ENCODE measurements around the gene LARP1.

The LARP1 gene

DNA sequence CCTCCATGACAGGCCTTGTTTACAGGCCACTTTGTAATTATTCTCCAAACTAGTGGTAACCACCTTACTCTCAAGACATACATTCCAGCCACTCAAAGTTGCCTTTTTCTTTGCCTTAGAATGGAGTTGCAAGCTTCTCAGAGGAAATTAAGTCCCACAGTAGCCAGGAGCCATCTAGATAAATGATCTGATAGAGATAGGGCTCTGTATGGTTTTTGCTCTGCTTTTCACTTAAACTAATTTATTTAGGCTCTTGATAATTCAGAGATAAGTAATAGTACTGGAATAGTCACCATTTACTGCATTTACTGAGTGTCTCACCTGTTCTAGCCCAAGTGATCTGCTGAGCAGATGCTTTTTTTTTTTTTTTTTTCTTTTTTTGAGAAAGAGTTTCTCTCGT is 7.5 kb downstream of the LARP1 start:
- no peak for DNase-seq

DNA sequence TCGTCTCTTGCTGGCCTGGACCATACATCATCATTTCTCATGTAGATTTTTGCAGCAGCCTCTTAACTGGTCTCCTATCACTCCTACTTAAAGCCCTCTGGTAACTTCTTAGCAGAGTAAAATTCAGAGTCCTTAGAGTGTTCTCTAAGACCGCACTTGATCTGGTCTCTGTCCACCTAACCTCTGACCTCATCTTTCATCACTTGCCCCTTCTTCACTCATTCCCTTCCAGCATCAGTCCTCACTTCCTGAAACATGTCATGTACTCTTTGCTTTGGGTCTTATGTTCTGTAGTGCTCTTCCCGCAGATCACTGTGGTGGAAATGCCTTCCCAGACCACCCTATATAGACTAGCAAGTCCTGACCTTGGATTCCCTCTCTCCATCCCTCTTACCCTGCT is 9.8 kb downstream of the LARP1 start:
- DNase-seq = no peak

DNA sequence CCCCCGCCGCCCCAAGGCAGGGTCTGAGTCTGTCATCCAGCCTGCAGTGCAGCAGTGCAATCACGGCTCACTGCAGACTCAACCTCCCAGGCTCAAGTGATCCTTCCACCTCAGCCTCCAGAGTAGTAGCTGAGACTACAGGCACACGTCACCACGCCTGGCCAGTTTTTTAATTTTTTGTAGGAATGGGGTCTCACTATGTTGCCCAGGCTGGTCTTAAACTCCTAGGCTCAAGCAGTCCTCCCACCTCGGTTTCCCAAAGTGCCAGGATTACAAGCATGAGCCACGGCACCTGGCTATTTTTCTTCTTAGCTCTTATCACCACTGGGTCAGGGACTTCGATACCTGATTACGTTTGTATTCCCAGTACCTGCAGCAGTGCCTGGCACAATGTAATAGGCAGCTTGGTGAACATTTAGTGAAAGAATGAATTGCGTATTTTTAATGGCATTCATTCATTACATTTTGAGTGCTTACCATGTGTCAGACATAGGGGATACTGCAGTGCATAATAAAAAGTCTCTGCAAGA is 10.3 kb downstream of the LARP1 start:
- no peak for DNase-seq

DNA sequence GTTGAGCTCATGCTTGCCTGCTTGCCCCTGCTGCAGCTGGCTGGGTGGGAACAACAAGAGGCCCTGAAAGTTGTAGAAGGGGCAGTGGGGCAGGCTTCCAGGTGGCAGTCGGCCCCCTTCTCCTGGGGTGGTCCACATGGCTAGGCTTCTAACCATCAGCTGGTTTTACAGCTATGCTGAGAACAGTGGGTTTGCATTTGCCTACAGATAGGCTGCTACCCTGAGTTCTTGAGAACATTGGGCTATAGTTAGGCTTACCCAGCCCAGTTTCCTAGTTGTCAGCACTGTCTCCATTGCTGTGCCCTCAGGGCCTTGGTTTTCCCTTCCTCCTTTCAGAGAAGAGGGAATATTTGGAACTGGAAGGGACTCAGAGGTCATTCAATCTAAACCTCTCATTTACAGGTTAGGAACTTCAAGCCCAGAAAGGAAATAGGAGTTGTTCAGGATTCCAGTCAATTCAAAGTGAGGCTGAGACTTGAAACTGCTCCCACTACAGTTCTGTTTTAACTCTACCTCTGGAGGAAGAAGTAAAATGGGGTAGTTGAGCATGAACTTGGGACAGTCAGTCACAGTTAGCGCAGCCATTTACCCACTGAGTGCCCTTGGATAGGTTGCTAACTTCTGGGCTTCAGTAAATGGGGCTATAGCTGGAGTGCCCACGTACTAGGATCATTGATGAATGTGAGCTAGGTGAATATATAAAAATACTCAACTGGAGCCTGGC is 11.5 kb downstream of the LARP1 start:
- no peak for DNase-seq

DNA sequence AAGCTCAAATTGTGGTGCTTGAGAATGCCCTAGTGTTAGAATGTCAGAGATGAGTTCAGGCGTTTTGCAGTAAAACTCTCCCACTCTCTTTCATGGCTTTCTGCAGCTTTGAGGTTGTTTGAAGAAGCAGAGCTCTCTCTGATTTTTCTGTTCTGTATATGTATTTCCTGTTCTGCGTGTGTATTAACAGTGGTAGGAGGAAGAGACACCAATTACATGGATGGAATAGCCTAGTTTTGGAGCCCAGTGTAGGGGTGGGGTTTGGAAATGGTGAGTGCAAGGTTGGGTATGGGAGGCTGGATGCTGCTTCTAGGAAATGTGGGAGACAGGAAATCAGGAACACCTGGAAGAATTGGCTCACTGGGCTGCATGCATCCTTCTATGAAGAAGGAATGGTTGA is 12.4 kb downstream of the LARP1 start:
- DNase-seq = no peak

DNA sequence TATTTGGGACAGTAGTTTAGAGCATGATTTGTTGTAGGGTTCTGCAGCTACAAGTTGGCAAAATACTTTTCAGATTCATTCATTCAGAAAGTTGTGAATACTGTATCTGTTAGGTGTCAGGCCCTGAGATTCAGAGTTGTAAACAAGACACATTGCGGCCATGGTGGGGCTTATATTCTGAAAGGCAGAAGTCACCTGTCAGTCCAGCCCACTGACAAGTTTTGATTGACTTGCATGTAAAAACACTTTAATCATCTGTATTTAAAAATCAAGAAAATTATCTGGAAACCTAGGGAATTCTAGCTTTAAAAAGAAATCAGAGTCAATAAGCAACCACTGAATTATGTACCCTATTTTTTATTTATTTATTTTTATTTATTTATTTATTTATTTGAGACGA is 13.0 kb downstream of the LARP1 start:
- DNase-seq = no peak

DNA sequence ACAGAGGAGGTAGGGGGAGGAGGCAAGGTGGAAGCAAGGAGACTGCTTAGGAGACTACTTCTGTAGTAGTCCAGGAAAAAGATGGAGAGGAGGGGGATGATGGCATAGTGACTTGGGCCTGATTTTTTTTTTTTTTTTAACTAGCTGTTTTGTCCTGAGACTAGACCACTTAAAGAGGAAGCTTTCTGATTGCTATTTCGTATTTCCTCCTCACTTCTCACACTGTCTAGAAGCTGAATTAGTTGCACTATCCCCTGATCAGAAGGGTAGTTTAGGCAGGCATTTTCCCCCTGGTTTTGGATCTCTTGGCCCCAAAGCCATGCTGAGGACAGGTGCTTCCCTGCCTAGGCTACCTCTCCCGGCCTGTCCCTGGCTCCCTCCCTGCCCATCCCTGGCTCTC is 14.9 kb downstream of the LARP1 start:
- DNase-seq = no peak

DNA sequence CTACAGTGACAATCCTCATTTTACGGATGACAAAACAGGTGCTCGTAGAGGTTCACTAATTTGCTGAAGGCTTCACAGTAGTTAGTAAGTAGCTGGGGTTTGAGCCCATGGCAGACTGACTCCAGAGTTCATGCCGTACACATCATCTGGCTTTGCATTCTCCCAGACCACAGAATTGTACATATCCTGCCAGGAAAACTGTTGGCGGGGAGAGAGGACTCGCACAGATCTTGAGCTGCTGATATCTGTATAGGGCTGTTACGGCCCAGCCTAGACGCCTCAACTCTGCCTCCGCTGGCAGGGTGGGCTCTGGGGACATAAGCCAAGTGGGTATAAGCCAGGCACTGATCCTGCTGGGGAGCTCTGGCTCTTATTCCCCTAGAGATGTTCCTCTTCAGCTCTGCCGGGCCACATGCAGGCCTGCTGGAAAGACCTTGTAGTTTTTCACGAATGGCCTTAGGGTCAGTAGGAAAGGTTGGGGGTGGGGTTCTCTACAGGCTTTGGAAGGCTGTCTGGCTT is 16.3 kb downstream of the LARP1 start:
- DNase-seq = no peak

DNA sequence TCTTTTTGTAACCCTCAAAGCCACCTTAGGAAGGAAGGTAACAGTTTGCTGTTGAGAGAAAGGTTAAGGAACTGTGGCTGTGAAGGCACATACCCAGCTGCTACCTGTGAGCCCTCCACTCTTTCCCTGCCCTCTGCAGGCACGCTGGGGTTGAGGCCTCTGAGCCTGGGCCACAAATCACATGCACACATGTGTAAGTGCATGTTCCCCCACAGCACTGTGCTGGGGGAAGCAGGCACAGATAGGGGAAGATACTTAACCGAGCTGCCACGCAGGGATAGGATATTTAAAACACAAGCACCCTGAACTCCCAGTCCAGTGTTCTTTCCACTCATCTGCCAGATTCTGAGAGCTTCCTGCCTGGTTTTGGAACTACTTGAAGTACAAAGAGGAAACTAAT is 18.1 kb downstream of the LARP1 start:
- DNase-seq = no peak

DNA sequence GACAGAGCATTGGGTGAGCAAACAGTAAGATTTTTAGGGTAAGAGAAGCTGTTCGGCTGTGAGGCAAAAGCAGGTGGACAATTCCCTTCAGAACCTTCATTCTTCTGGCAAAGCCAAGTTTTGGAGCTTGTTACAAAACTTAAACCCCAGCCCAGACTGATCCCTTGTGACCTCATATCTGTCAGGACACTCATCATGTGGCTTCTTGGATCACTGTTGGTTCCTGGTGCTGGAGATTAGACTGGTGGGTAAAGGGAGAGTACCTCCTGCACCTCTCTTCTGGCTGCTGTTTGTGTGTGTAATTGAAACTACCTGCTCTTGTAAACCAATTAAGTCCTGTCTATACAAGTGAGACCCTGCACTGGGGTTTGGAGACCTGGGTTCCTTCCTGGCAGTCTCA is 21.0 kb downstream of the LARP1 start:
- no peak for DNase-seq

DNA sequence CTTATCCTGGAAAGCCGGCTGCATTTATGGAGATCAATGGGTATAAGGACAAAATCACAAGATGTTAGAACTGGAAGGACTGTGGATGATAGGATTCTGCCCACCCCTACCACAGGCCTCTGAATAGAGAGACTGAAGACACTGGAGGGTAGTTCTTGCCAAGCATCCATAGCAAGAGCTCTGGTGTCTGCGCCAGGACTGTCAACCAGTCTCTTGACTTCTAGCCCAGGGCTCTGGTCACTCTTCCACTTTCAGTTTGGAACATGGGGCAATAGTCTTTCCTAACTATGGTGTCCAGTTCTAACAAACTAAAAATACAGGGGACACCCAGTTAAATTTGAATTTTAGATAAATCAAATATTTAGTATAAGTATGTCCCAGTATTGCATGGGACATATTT is 23.4 kb downstream of the LARP1 start:
- no peak for DNase-seq

DNA sequence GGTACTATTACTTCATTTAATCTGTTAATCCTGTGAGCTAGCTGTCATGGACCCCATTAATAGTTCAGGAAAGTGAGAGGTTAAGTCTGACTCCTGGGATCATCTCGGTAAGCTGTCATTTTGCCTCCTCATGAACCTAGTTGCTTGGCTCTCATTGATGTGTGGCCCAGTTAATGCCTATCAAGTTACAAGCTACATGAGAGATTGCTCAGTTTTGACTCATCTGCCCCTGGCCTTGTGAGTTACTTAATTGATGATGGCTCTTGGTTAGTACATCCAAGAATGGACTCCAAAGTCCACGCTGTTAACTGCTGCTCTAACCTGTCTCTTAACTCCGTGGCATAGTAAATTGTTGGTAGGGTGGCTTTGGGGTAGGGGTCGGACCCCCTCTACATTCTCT is 23.9 kb downstream of the LARP1 start:
- no peak for DNase-seq

DNA sequence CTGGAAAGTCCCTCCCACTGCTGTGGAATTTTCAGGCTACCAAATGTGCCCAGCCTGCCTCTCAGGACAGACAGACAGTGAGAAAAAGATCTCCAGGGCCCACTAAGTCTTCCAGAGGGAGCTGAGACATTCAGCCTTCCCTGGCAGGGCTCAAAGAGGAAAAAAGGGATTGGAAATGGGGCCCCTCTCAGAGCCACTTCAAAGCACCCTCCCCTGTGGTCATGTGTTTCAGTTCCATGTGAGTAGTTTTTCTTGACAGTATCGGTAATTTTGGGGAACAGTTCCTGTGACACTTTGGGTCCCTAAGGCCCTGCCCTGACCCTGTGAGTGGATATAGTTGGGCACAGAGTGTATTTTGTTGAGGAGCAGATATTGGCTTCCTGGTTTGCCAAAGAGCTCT is 25.0 kb downstream of the LARP1 start:
- no peak for DNase-seq

DNA sequence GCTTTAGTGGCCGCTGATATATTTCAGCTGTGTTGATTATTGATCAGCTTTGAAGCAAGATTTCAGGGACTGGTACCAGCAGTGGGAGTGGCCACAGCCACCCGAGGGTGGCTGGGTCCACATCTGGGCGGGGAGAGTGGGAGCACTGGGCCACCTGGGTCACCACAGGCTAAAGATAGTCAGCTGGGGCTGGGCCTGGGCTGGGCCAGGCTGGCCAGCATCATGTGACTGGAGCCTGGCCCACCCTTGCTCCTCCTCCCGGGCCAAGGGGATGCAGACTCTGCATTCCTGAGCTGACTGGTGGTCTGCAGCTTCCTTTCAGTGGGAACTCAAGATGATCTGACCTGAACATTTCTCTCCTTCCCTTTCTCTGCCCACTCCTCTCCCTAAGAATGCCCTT is 27.1 kb downstream of the LARP1 start:
- no peak for DNase-seq

DNA sequence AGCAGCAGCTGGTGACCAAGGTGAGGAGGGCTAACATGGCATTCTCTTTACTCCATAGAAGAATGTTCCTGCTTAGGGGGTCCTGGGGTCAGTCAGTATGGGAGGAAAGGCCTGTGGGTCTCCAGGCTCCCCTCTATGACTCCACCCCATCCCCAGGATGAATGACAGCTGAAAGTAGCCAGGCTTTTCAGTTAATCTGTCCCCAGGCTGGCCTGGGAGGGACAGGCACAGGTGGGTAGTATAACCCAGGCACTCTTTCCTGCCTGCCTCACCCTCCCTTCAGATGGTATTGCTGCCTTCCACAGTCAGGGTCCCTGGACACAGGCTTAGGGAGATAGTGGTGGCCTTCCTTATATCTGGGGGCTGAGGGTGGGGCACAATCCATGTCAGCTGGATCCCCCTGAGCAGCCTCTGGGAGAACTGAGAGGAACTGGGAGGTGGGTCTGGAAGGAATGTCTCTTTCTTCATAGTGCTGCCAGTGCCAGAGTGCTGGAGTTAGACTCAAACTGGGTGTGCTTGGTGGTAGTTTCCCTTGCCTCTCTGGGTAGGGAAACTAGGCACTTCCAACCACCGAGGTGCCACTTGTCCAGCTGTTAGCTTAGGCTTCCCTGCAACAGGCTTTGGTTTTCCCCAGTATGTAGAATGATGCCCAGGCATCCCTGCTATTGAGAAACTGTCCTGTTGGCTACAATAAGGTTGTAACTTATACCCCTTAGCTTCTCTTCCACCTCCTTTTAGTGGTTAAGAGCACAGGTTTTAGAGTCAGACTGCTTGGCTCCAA is 27.8 kb downstream of the LARP1 start:
- DNase-seq = no peak

DNA sequence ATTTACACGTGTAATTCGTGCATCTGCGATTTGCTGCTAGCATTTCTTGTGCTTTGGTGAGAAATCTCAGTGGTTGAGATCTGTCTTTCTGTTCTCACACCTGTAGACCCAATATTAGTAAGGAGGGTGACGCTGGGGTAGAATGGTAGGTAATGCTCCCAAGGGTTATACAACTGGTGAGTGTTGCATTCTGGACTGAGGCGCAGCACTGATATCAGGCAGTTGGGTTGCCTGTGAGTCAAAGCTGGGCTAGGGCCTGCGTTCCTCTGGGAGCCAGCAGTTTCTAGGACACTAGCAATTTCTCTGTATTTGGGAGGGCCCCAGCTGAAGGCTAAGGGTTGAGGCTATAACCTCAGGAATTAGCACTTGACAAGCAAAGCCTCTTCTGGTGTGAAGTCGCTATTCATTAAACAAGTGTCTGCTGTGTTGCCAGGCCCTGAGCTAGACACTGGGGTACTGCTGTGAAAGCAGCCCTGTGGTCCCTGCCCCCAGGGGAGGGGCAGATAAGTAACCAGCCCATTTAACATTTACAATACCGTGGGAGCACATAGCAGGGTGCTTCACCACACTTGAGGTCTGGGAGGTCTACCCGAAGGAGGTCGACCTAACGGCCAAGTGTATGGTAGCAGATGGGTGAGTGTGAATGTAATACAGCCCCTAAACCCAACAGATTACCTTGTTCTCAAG is 28.7 kb downstream of the LARP1 start:
- DNase-seq = no peak

DNA sequence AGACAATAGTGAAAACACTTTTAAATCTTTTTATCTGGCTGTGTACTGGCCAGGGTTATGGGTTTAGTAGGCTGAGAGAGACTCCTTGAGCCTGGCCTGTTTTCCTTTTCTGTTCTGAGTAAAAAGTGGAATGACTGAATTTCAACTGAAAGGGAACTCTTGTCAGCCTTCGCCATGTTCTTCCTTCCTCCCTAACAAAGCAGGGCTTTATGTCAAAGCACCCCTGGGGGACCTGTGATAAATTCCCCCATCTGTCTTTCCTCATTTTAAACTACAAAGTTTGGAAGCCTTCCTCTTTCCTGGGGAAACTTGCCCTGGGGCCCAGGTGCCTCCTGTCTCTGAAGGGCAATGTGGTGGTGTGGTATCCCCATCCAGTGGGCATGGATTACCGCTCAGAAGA is 29.7 kb downstream of the LARP1 start:
- no peak for DNase-seq

DNA sequence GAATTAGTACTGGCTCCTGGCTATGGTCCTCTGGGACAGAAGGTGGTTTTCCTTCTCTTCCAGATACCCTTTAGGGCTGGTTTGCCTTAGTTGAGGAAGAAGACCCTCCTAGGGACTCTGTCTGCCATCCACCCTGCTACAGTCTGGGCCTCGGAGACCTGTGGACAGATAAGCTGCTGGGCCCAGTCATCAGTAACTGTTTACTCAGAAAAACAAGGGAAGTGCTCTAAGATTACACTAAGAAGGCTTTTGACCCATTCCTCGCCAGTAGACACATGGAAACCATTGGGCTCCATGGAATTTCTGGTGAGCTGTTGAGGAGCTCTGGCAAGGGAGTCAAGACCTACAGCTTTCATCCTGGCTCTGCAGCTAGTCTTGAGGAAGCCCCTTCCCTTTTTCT is 31.2 kb downstream of the LARP1 start:
- DNase-seq = no peak

DNA sequence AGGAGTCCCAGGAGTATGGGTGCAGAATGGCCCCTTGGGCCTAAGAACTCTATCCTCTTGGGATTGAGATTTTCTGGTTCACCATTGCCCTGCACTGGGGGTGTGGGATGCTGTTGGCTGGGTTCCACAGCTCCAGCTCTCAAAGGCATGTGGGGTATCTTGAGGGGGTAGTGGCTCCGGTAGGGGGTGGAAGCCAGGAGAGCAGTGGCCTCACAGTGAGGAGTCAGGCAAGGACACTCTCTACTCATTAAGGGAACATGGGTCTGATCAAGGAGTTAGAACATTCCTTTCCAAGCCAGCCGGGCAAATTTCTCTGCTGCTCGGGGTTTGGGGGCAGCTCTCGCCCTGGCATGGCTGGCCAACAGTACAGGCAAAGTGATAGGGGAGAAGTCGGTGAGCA is 33.0 kb downstream of the LARP1 start:
- DNase-seq = no peak

DNA sequence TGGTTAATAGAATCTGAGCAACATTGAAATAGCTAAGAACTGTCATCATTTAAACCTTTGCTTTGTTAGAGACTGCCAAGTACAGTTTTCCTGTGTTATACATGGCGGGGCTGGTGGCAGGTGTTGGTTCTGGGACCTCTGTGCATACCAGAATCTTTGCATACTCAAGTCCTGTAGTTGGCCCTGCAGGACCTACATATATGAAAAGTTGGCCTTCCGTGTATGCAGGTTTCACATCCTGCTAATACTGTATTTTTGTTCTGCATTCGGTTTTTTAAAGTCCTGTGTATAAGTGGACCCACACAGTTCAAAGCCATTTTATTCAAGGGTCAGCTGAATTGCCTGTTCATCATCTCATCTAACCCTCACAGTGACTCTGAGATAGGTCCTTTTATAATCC is 36.4 kb downstream of the LARP1 start:
- no peak for DNase-seq

DNA sequence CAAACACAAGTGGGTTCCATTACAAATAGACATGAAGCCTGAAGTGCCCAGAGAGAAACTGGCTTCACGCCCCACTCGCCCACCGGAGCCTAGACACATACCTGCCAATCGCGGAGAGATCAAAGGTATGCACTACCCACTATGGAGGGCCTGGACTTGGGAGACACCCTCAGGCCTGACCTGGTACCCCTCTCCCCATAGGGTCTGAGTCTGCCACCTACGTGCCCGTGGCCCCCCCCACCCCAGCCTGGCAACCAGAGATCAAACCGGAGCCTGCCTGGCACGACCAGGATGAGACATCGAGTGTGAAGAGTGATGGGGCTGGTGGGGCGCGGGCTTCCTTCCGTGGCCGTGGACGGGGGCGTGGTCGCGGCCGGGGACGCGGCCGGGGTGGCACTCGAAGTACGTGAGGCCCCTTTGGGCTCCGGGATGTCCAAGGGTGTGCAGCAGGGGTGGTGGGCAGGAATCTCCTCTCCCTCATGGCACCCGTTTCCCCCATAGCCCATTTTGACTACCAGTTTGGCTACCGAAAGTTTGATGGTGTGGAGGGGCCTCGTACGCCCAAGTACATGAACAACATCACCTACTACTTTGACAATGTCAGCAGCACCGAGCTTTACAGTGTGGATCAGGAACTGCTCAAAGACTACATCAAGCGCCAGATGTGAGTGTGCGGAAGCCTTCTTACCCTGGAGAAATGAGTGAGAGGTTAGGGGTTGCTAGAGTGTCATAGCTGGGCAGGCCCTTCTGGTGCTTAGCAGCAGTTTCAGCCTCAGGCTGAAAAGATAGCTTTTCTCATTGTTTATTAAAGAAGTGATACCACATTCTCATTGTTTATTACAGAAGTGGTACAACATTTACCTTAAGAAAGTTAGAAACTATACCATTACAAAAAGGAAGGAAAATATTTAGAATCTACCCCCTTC is 38.7 kb downstream of the LARP1 start:
- DNase-seq = no peak

DNA sequence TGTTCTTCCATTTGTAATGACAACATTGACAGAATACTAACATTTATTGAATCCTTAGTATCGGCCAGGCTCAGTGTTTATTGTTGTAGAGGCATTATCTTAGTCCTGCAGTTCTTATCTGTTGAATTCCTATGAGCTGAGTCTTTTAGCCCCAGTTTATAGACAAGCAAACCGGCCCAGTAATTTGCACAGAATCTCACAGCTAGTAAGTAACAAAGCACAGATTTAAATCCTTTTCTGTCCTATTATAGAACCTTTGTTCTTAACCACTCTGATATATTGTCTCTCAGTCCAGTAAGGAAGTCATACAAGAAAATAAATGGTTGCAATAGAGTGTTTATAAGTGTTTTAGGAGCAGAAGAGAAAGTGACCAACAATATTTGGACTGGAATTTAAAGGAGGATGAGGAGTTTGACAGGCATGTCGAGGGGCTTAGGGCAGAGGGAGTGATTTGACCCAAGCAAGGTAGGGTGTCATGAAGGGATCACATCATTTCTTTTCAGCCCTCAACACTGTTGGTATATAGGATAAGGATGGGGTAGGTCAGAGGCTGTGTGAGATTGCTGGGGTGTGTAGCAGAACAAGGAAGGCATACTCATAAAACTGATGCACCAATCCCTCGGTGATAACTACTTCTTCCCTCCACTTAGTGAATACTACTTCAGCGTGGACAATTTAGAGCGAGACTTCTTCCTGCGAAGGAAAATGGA is 39.5 kb downstream of the LARP1 start:
- DNase-seq = no peak

Data from T-helper 9 cell (primary cell).